Left ventricle myocardium inferior (tissue), 1 donor: ENCODE results near the gene MAP4K3. TPM values are rescaled to one million over a fixed set of nuclear protein-coding genes. Genes with fewer than 3 reads are reported as not detected.
A peak's percentile ranks its signal among the peaks of the same experiment; 100 is the strongest.

Source experiments
- DNase-seq: peaks from one replicate; pipeline ENCODE4 v3.0.0-alpha.2; 2020
- H3K27ac ChIP-seq: fragments of 200-600 bp; replicated peaks from 2 replicates; pipeline ENCODE4 v1.8.0; 2021
- H3K27me3 ChIP-seq: fragments of 200-600 bp; 2 replicates; pipeline ENCODE4 v1.8.0; 2021; ENCODE audit warnings: low read depth
- H3K36me3 ChIP-seq: fragments of 200-600 bp; 2 replicates; pipeline ENCODE4 v1.8.0; 2021
- H3K4me1 ChIP-seq: fragments of 200-600 bp; 2 replicates; pipeline ENCODE4 v1.8.0; 2021
- H3K4me3 ChIP-seq: fragments of 200-600 bp; 2 replicates; pipeline ENCODE4 v1.8.0; 2021; ENCODE audit warnings: mild to moderate bottlenecking, moderate library complexity
- H3K9me3 ChIP-seq: fragments of 200-600 bp; replicated peaks from 2 replicates; pipeline ENCODE4 v1.8.0; 2021
- CTCF ChIP-seq: fragments of 200-600 bp; IDR thresholded peaks from 2 replicates; pipeline ENCODE4 v1.8.0; 2021; ENCODE audit warnings: antibody characterized with exemption, mild to moderate bottlenecking, borderline replicate concordance
- intact Hi-C: fragments of 100-400 bp; cut with micrococcal nuclease; formaldehyde crosslinking; loops from one replicate; pipeline ENCODE4 v1.11.0; 2022
- total RNA-seq: library from RNA; stranded (reverse); fragmentation: NEBNext Ultra II Directional; extraction: Animal tissue kit (Norgen Biotek cat#: 25700); gene quantifications from one replicate; pipeline ENCODE4 v1.2.1, GENCODE V29; 2021
- donor health status: DM: no; HTN: yes; CAD: no; lungs with severe emphysema.

The MAP4K3 gene
- total RNA-seq, 1 donor from 2014 or later, result 37.1 TPM

GRCh38 chr2:39395313-39395712, 41.8 kb downstream of the MAP4K3 start:
- no peak overlapping the region for H3K4me3 ChIP-seq
- peaks cover 80% of the 10 kb centered on the region for H3K4me1 ChIP-seq
- H3K9me3 ChIP-seq, result no peaks in the 10 kb centered on the region
- no peak for DNase-seq
- no peaks in the 10 kb centered on the region for H3K36me3 ChIP-seq
- TF ChIP-seq CTCF, result no peak
- intact Hi-C loops, result no loop called here
- H3K27ac ChIP-seq, result peak overlapping the region; percentile 67
- no peaks in the 10 kb centered on the region for H3K27me3 ChIP-seq

- no peak for DNase-seq
- no peak overlapping the region for H3K4me3 ChIP-seq
- H3K4me1 ChIP-seq, result peaks cover 80% of the 10 kb centered on the region
- no peaks in the 10 kb centered on the region for H3K36me3 ChIP-seq
- TF ChIP-seq CTCF, result no peak
- peak overlapping the region; percentile 67 for H3K27ac ChIP-seq
- intact Hi-C loops, result no loop called here
- H3K9me3 ChIP-seq, result no peaks in the 10 kb centered on the region
- H3K27me3 ChIP-seq, result no peaks in the 10 kb centered on the region
These were observed 42.5 kb downstream of the MAP4K3 start for GRCh38 chr2:39394516-39394961.

- no peak overlapping the region for H3K27ac ChIP-seq
- peaks cover 80% of the 10 kb centered on the region for H3K4me1 ChIP-seq
- H3K9me3 ChIP-seq, result no peaks in the 10 kb centered on the region
- no peaks in the 10 kb centered on the region for H3K36me3 ChIP-seq
- intact Hi-C loops, result no loop called here
- DNase-seq, result no peak
- no peak for TF ChIP-seq CTCF
- no peaks in the 10 kb centered on the region for H3K27me3 ChIP-seq
- H3K4me3 ChIP-seq, result no peak overlapping the region
These were observed 44.4 kb downstream of the MAP4K3 start for GRCh38 chr2:39392672-39393071.

- Histone ChIP-seq H3K36me3 (peaks cover 3% of the 10 kb centered on the region), H3K27me3 (no peaks in the 10 kb centered on the region), H3K27ac (no peak overlapping the region), H3K9me3 (peaks cover 5% of the 10 kb centered on the region), H3K4me1 (peaks cover 67% of the 10 kb centered on the region), H3K4me3 (no peak overlapping the region)
- no peak for TF ChIP-seq CTCF
- no peak for DNase-seq
- intact Hi-C loops, result no loop called here
These were observed 46.9 kb downstream of the MAP4K3 start for GRCh38 chr2:39390216-39390615.

- no peak overlapping the region for H3K27ac ChIP-seq
- H3K27me3 ChIP-seq, result no peaks in the 10 kb centered on the region
- TF ChIP-seq CTCF, result no peak
- peaks cover 62% of the 10 kb centered on the region for H3K4me1 ChIP-seq
- H3K4me3 ChIP-seq, result no peak overlapping the region
- DNase-seq, result no peak
- H3K36me3 ChIP-seq, result peaks cover 3% of the 10 kb centered on the region
- intact Hi-C loops, result loop anchor here (10.0 kb wide), 1 partner anchor 109 kb away; no protein-coding TSS in a partner anchor
- H3K9me3 ChIP-seq, result peaks cover 5% of the 10 kb centered on the region
These were observed 51.0 kb downstream of the MAP4K3 start for GRCh38 chr2:39386064-39386463.
